Urothelium cell line (cell line): ENCODE measurements around the gene ARID1A.
A peak's percentile ranks its signal among the peaks of the same experiment; 100 is the strongest.
"Not testable (repeated sequence)": the region's sequence is repeated elsewhere in the genome, so short reads cannot be mapped to it uniquely, and the experiment has no call there.

ENCODE experiments used
- DNase-seq: peaks from one replicate; pipeline ENCODE4 v3.0.0; 2011; ENCODE audit warnings: low spot score, mixed read lengths
- FAIRE-seq: peaks from 2 replicates; lab custom pipeline; 2011; peaks lifted over from hg19 to GRCh38; lab: Jason Lieb, UNC

The ARID1A gene

GRCh38 chr1:26786437-26787380 is 90.9 kb downstream of the ARID1A start:
- DNase-seq: no peak
- no peak for FAIRE-seq

GRCh38 chr1:26787381-26787705 is 91.5 kb downstream of the ARID1A start:
- no peak for FAIRE-seq
- no peak for DNase-seq

GRCh38 chr1:26787706-26788514 is 92.1 kb downstream of the ARID1A start, which contains the start of gene PIGV:
TSS of gene PIGV (plus strand) at chr1:26787950. CDS start at chr1:26790816, 2,866 bp downstream.
- FAIRE-seq: peak; percentile 17
- DNase-seq: peak; percentile 95

GRCh38 chr1:26788515-26788785 is 92.6 kb downstream of the ARID1A start:
- FAIRE-seq (no peak), DNase-seq (no peak)

DNA sequence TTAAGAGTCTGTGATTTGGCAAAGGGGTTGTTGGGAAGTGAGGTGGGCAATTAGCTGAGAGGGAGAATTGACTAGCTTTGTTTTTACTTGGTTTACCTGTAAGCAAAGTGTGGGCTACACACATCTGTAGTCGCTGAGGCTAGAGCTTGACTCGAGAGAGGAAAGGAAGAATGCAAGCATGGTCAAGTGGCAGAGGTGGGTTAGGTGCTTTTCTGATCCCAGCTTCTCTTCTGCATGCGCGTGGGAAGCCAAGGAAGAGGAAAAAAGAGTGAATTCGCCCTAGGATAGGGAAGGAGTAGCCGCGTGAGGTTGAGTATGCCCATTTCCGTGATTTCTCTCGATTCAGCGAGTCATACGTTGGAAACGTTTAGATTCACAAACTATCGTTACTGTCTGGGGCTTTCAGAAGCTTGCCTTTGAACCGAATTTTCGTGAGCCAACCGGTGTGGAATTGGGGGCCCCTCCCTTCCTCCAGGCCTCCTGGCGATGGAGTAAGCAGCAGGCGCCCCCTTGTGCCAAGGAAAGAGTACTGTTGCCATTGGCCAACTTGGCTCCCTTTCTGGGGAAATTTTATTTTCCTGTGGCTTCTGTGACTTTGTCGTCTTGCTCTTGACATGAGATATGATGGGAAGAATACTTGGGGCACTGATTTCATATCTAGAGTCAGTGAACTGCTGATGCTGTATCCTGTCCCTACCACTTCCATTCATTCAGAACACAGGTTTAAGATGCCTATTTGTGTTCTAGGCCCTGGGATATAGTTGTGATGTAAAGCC is 93.2 kb downstream of the ARID1A start:
- FAIRE-seq: no peak

GRCh38 chr1:26789612-26789865 is 93.7 kb downstream of the ARID1A start:
- DNase-seq (no peak), FAIRE-seq (no peak)

More for the DNA sequence above, 93.2 kb downstream of the ARID1A start:
- peak; percentile 84 for DNase-seq

- DNase-seq: no peak
- no peak for FAIRE-seq
Measured at GRCh38 chr1:26789931-26790330, 94.1 kb downstream of the ARID1A start.

GRCh38 chr1:26790551-26790953 is 94.7 kb downstream of the ARID1A start:
- FAIRE-seq: no peak
- no peak for DNase-seq

- DNase-seq: no peak
- FAIRE-seq: no peak
Measured at GRCh38 chr1:26791148-26791547, 95.3 kb downstream of the ARID1A start.

DNA sequence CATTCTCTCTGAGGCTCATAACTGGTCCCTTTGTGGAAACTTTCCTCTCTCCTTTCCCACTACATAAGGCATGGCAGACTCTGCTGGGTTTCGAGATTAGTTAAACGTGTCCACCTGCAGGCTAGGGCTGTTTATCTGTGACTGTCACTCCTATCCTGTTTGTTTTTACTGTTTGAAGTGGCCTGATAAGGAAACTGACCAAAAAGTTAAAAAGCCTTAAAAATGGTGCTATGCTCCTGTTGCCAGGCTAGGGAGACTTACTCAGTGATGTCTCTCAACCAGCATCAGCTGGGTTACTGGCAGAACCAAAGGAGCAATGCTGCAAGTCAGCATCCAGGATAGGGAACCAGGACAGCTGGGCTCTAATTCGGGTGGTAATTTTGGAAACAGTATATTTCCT is 95.8 kb downstream of the ARID1A start:
- DNase-seq: no peak
- no peak for FAIRE-seq

DNA sequence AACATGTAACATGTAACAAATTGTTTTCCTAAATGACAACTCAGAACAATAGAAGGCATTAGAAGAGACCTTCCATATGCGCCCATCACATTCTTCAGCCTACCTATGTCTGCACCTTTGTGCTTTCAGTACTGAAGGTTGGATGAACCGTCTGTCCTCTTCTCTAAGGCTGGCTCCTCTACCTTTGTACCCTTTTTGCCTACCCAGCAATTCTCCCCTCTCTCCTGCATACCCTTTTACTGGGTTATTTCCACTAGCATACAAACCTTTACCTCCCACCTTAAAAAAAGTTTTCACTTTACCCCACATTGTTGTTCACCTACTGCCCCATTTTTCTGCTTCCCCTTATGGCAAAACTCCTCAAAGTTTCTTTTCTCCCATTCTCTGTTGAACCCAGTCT is 97.1 kb downstream of the ARID1A start:
- DNase-seq (no peak), FAIRE-seq (no peak)

GRCh38 chr1:26794391-26794790 is 98.6 kb downstream of the ARID1A start:
- no peak for DNase-seq
- no peak for FAIRE-seq

- FAIRE-seq: no peak
Measured at GRCh38 chr1:26797627-26798026, 101.8 kb downstream of the ARID1A start.

GRCh38 chr1:26799479-26800142 is 103.8 kb downstream of the ARID1A start:
- no peak for FAIRE-seq
- DNase-seq: peak; percentile 67

More at GRCh38 chr1:26797627-26798026, 101.8 kb downstream of the ARID1A start:
- DNase-seq: no peak

- FAIRE-seq, DNase-seq: not testable (repeated sequence)
Measured at GRCh38 chr1:26803932-26804331, 108.1 kb downstream of the ARID1A start.

DNA sequence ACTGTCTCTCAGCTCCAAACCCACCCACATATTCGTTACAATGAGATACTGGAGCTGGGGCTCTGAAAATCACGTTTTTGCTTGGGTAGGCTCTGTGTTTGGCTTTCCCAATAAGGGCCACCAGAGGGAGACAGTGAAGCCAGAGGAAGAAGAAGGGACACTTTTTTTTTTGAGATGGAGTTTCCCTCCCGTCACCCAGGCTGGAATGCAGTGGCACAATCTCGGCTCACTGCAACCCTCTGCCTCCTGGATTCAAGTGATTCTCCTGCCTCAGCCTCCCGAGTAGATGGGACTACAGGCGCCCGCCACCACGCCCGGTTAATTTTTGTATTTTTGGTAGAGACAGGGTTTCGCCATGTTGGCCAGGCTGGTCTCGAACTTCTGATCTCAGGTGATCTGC is 114.3 kb downstream of the ARID1A start:
- peak; percentile 70 for DNase-seq
- FAIRE-seq: not testable (repeated sequence)

GRCh38 chr1:26811057-26811456 is 115.2 kb downstream of the ARID1A start:
- FAIRE-seq: no peak
- DNase-seq: no peak

- DNase-seq (no peak), FAIRE-seq (no peak)
Measured at GRCh38 chr1:26811708-26812107, 115.9 kb downstream of the ARID1A start.

DNA sequence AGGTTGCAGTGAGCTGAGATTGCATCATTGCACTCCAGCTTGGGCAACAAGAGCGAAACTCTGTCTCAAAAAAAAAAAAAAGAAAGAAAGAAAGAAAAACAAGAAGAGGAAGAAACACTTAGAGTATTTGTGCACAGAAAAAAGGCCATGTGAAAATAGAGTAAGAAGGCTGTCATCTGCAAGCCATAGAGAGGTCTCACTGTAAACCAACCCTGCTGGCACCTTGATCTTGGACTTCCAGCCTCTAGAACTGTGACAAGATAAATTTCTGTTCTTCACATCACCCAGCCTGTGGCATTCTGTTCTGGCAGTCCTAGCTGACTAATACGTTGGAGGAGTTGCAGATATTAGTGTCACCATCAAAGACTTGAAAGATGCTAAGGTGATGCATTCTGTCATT is 118.6 kb downstream of the ARID1A start:
- FAIRE-seq: no peak

GRCh38 chr1:26814893-26815292 is 119.1 kb downstream of the ARID1A start:
- DNase-seq: no peak

More for the DNA sequence above, 118.6 kb downstream of the ARID1A start:
- DNase-seq: no peak

DNA sequence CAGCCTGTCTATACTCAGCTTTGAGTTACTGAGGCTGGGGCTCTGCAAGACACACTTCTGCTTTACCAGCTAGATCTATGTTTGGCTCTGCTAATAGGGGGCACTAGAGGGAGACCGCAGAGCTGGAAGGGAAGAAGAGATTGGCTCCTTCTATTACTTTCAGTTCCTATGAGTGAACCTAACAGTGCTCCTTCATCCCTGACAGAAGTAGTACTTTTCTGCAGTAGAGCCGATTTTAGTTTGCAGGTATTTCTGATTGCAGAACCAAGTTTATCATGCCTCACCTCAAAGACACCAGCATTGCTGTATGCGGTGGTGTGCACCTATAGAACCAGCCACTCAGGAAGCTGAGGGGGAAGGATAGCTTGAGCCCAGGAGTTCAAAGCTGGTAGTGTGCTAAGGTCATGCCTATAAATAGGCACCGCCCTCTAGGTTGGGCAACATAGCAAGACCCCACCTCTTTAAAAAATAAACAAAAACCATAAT is 125.0 kb downstream of the ARID1A start:
- FAIRE-seq: no peak
- no peak for DNase-seq

More at GRCh38 chr1:26814893-26815292, 119.1 kb downstream of the ARID1A start:
- no peak for FAIRE-seq
